ENCODE data around the gene AMELY.

- TF ChIP-seq EZH2 (IDR thresholded peaks at IDR 0.05; ENCODE audit: insufficient read depth, low read length): no peak
- no peak for TF ChIP-seq CTCF (IDR thresholded peaks at IDR 0.05; ENCODE audit: insufficient read depth, low read depth, low read length)
Observed at GRCh38 chrY:6948378-6948777, 36.8 kb upstream of the AMELY start.

Data from astrocyte (in vitro differentiated cells and primary cell).